H9 (cell line): ENCODE measurements around the gene ZBTB12. TPM values are rescaled to one million over a fixed set of nuclear protein-coding genes. Genes with fewer than 3 reads are reported as not detected.

Experiments used
- DNase-seq: peaks from one replicate; pipeline ENCODE4 v3.0.0-alpha.2; 2017
- H2AFZ ChIP-seq: one replicate; pipeline ENCODE4 v1.6.1; 2013; ENCODE audit warnings: mild to moderate bottlenecking, low read length, control low read depth, moderate library complexity
- H2AK5ac ChIP-seq: 2 replicates; pipeline ENCODE4 v1.6.1; 2013; ENCODE audit warnings: low read length, control low read depth, mixed read lengths; ENCODE audit not compliant: insufficient read length
- H2BK120ac ChIP-seq: one replicate; pipeline ENCODE4 v1.6.1; 2013; ENCODE audit warnings: low read depth, mild to moderate bottlenecking, low read length, control low read depth, inconsistent platforms; ENCODE audit not compliant: poor library complexity, severe bottlenecking
- H2BK12ac ChIP-seq: 2 replicates; pipeline ENCODE4 v1.6.1; 2013; ENCODE audit warnings: low read length, control low read depth, mixed read lengths, low read depth; ENCODE audit not compliant: insufficient read length
- H2BK15ac ChIP-seq: 2 replicates; pipeline ENCODE4 v1.6.1; 2013; ENCODE audit warnings: low read depth, low read length, control low read depth
- H2BK20ac ChIP-seq: one replicate; pipeline ENCODE4 v1.6.1; 2013; ENCODE audit warnings: low read depth, mild to moderate bottlenecking, low read length, control low read depth, inconsistent platforms; ENCODE audit not compliant: poor library complexity, severe bottlenecking
- H2BK5ac ChIP-seq: 2 replicates; pipeline ENCODE4 v1.6.1; 2013; ENCODE audit warnings: low read length, control low read depth, mixed read lengths; ENCODE audit not compliant: insufficient read length
- H3K14ac ChIP-seq: 2 replicates; pipeline ENCODE4 v1.6.1; 2013; ENCODE audit warnings: low read length, control low read depth; ENCODE audit not compliant: insufficient read depth
- H3K18ac ChIP-seq: 2 replicates; pipeline ENCODE4 v1.6.1; 2013; ENCODE audit warnings: low read depth, mild to moderate bottlenecking, mixed read lengths, low read length, control low read depth; ENCODE audit not compliant: insufficient read length
- H3K23ac ChIP-seq: 2 replicates; pipeline ENCODE4 v1.6.1; 2013; ENCODE audit warnings: low read length, control low read depth, mixed read lengths, low read depth; ENCODE audit not compliant: insufficient read length
- H3K23me2 ChIP-seq: 2 replicates; pipeline ENCODE4 v1.6.1; 2013; ENCODE audit warnings: low read depth, mild to moderate bottlenecking, mixed read lengths, low read length, control low read depth; ENCODE audit not compliant: insufficient read length, poor library complexity, severe bottlenecking
- H3K27ac ChIP-seq: 2 replicates; pipeline ENCODE4 v1.5.1; 2013; ENCODE audit warnings: low read length, control low read depth, mixed read lengths, low read depth; ENCODE audit not compliant: insufficient read length
- H3K27me3 ChIP-seq: 2 replicates; pipeline ENCODE4 v1.6.1; 2013; ENCODE audit warnings: low read length, control low read depth, inconsistent platforms; ENCODE audit not compliant: insufficient read depth
- H3K4ac ChIP-seq: 2 replicates; pipeline ENCODE4 v1.6.1; 2013; ENCODE audit warnings: low read depth, mild to moderate bottlenecking, control low read depth, inconsistent platforms, low read length, moderate library complexity
- H3K4me1 ChIP-seq: 2 replicates; pipeline ENCODE4 v1.6.1; 2013; ENCODE audit warnings: low read length, control low read depth, inconsistent platforms; ENCODE audit not compliant: insufficient read depth
- H3K4me2 ChIP-seq: 2 replicates; pipeline ENCODE4 v1.6.1; 2013; ENCODE audit warnings: low read length, control low read depth, mixed read lengths; ENCODE audit not compliant: insufficient read length, insufficient read depth
- H3K56ac ChIP-seq: 2 replicates; pipeline ENCODE4 v1.6.1; 2013; ENCODE audit warnings: low read depth, mild to moderate bottlenecking, mixed read lengths, low read length, control low read depth; ENCODE audit not compliant: insufficient read length
- H3K79me1 ChIP-seq: 2 replicates; pipeline ENCODE4 v1.6.1; 2013; ENCODE audit warnings: low read depth, mild to moderate bottlenecking, moderate library complexity, low read length, control low read depth, inconsistent platforms; ENCODE audit not compliant: insufficient read depth, poor library complexity, severe bottlenecking
- H3K79me2 ChIP-seq: 2 replicates; pipeline ENCODE4 v1.6.1; 2013; ENCODE audit warnings: low read length, control low read depth, inconsistent platforms; ENCODE audit not compliant: insufficient read depth
- H3K9ac ChIP-seq: 2 replicates; pipeline ENCODE4 v1.6.1; 2013; ENCODE audit warnings: low read length, control low read depth, mixed read lengths; ENCODE audit not compliant: insufficient read length; ENCODE audit errors: extremely low read depth
- H3K9me3 ChIP-seq: one replicate; pipeline ENCODE4 v1.6.1; 2013; ENCODE audit warnings: low read depth, low read length, inconsistent platforms; ENCODE audit not compliant: control insufficient read depth
- H3T11ph ChIP-seq: one replicate; pipeline ENCODE4 v1.6.1; 2013; ENCODE audit warnings: mild to moderate bottlenecking, low read length, control low read depth, inconsistent platforms
- H4K20me1 ChIP-seq: one replicate; pipeline ENCODE4 v1.6.1; 2013; ENCODE audit not compliant: control insufficient read depth, insufficient read length, insufficient read depth
- H4K5ac ChIP-seq: 2 replicates; pipeline ENCODE4 v1.6.1; 2013; ENCODE audit warnings: low read depth, mild to moderate bottlenecking, mixed read lengths, low read length, control low read depth; ENCODE audit not compliant: insufficient read length
- H4K8ac ChIP-seq: replicated peaks from 2 replicates; pipeline ENCODE4 v1.6.1; 2013; ENCODE audit warnings: low read length, control low read depth, mixed read lengths, low read depth; ENCODE audit not compliant: insufficient read length
- H4K91ac ChIP-seq: 2 replicates; pipeline ENCODE4 v1.6.1; 2013; ENCODE audit warnings: low read depth, mild to moderate bottlenecking, moderate library complexity, mixed read lengths, low read length, control low read depth; ENCODE audit not compliant: insufficient read length
- H3K27ac Mint-ChIP-seq, 3 experiments: 2 replicates in 2 of 3; 3 replicates in 1 of 3; pipeline ENCODE4 v1.8.0; 2020 to 2021; ENCODE audit warnings: mixed read lengths in 3 of 3, mild to moderate bottlenecking in 1 of 3, moderate library complexity in 1 of 3
- H3K27me3 Mint-ChIP-seq: 2 replicates; pipeline ENCODE4 v1.8.0; 2021; ENCODE audit warnings: low read depth, mild to moderate bottlenecking, moderate library complexity, mixed read lengths
- H3K36me3 Mint-ChIP-seq, 3 experiments: 2 replicates in 2 of 3; 3 replicates in 1 of 3; pipeline ENCODE4 v1.8.0; 2020 to 2021; ENCODE audit warnings: low read depth in 3 of 3, mixed read lengths in 3 of 3; ENCODE audit not compliant: insufficient read depth in 1 of 3
- H3K4me1 Mint-ChIP-seq, 2 experiments: 2 replicates each; pipeline ENCODE4 v1.8.0; 2020; ENCODE audit warnings: mixed read lengths in 2 of 2
- H3K4me3 Mint-ChIP-seq, 2 experiments: 2 replicates in 1 of 2; 3 replicates in 1 of 2; pipeline ENCODE4 v1.8.0; 2020 to 2021; ENCODE audit warnings: mild to moderate bottlenecking in 2 of 2, mixed read lengths in 2 of 2, moderate library complexity in 1 of 2
- H3K9me3 Mint-ChIP-seq, 2 experiments: 2 replicates in 1 of 2; 3 replicates in 1 of 2; pipeline ENCODE4 v1.8.0; 2020; ENCODE audit warnings: mild to moderate bottlenecking in 2 of 2, mixed read lengths in 2 of 2, moderate library complexity in 1 of 2
- WGBS: extraction: QIAGEN DNeasy Blood & Tissue Kit; methylation state at CpG from one replicate; pipeline ENCODE4 v1.1.7; 2013; ENCODE audit warnings: missing lambda C conversion rate, low lambda C conversion rate, mixed read lengths; ENCODE audit not compliant: insufficient read length; ENCODE audit errors: extremely low coverage; 5-methylcytosine and 5-hydroxymethylcytosine counted together
- total RNA-seq: library from RNA; stranded (reverse); gene quantifications from 2 replicates; pipeline ENCODE4 v1.2.1, GENCODE V29; 2021
- TF ChIP-seq, protein P1 (sequence below): fragments of 200-600 bp; sonication (generic); conservative IDR thresholded peaks from 3 replicates; pipeline ENCODE4 v1.8.0; 2021; ENCODE audit warnings: antibody characterized with exemption, mild to moderate bottlenecking

ZBTB12 gene
- total RNA-seq, 1 experiment from 2014 or later: 31.0 TPM

DNA sequence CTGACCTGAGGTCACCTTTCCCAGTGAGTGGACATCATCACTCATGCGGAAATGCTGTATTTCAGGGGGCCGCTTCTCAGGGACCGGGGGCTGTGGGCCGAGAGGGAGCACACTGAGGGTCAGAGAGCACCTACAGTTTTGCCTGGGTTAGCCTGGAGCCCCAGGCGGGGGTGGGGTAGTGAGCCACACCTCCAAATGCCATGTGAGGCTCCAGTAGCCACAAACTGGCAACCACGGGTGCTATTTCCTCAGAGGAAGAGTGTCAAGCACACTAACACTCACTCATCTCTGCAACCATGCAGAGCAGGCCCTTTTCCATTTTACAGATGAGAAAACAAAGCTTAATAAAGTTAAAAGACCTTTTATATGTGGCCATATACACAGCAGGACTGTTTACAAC is 9.1 kb downstream of the ZBTB12 start:
- H3K23ac ChIP-seq: no peak overlapping the region
- no peak overlapping the region for H2BK15ac ChIP-seq
- H3K9me3 Mint-ChIP-seq: no peaks in the 10 kb centered on the region
- no peaks in the 10 kb centered on the region; the same call in 1 of the 2 replicates for H3K79me2 ChIP-seq
- H2BK20ac ChIP-seq: no peak overlapping the region
- H2BK120ac ChIP-seq: no peak overlapping the region
- no peaks in the 10 kb centered on the region for H4K20me1 ChIP-seq
- no peaks in the 10 kb centered on the region for H3K27me3 Mint-ChIP-seq
- H3K4me3 Mint-ChIP-seq: no peak overlapping the region
- no peaks in the 10 kb centered on the region for H3K27me3 ChIP-seq
- no peak overlapping the region for H4K91ac ChIP-seq
- peaks cover 5% of the 10 kb centered on the region for H3K23me2 ChIP-seq
- H3K4me1 Mint-ChIP-seq: peaks cover 5% of the 10 kb centered on the region in 2 experiments; a peak in 3 of 4 replicates
- WGBS: no CpG with 5 or more reads among the region's 6 CpGs
- no peak overlapping the region for H3T11ph ChIP-seq
- H3K4me2 ChIP-seq: no peak overlapping the region
- no peak overlapping the region for H3K56ac ChIP-seq
- H2AK5ac ChIP-seq: no peak overlapping the region
- no peak overlapping the region for H3K4ac ChIP-seq
- no peaks in the 10 kb centered on the region for H3K9me3 ChIP-seq
- H2AFZ ChIP-seq: no peak overlapping the region
- H2BK12ac ChIP-seq: no peak overlapping the region
- no peaks in the 10 kb centered on the region for H3K79me1 ChIP-seq
- H4K8ac ChIP-seq: no peak overlapping the region
- H3K27ac ChIP-seq: no peak overlapping the region
- no peak overlapping the region for H3K9ac ChIP-seq
- H3K14ac ChIP-seq: no peak overlapping the region
- H3K36me3 Mint-ChIP-seq: peaks cover 52 to 83% (median 79%) of the 10 kb centered on the region in 3 experiments
- no peak overlapping the region for H3K27ac Mint-ChIP-seq
- TF ChIP-seq, protein P1, sequence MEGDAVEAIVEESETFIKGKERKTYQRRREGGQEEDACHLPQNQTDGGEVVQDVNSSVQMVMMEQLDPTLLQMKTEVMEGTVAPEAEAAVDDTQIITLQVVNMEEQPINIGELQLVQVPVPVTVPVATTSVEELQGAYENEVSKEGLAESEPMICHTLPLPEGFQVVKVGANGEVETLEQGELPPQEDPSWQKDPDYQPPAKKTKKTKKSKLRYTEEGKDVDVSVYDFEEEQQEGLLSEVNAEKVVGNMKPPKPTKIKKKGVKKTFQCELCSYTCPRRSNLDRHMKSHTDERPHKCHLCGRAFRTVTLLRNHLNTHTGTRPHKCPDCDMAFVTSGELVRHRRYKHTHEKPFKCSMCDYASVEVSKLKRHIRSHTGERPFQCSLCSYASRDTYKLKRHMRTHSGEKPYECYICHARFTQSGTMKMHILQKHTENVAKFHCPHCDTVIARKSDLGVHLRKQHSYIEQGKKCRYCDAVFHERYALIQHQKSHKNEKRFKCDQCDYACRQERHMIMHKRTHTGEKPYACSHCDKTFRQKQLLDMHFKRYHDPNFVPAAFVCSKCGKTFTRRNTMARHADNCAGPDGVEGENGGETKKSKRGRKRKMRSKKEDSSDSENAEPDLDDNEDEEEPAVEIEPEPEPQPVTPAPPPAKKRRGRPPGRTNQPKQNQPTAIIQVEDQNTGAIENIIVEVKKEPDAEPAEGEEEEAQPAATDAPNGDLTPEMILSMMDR: no peak
- no peak overlapping the region for H2BK5ac ChIP-seq
- no peak overlapping the region for H4K5ac ChIP-seq
- no peaks in the 10 kb centered on the region for H3K4me1 ChIP-seq
- H3K18ac ChIP-seq: no peak overlapping the region
- no peak for DNase-seq
